ENCODE measurements around the gene PCCA.
A peak's percentile ranks its signal among the peaks of the same experiment; 100 is the strongest.
"Not testable (repeated sequence)": the region's sequence is repeated elsewhere in the genome, so short reads cannot be mapped to it uniquely, and the experiment has no call there.

The PCCA gene

DNA sequence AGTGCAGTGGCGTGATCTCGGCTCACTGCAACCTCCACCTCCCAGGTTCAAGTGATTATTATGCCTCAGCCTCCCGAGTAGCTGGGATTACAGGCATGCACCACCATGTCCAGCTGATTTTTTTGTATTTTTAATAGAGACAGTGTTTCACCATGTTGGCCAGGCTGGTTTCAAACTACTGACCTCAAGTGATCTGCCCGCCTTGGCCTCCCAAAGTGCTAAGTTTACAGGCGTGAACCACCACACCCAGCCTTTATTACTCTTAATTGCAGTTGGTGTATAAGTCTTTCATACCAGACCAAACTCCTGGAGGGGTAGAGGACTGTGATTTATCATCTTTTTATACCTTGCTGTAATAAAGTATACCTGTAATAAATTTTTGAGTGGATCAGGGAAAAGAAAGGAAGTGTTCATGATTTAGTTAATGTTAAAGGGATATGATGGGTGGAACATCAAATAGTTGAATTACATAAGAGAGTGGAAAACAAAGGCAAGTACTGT lies 52.6 kb downstream of the PCCA start:
- not testable (repeated sequence) for DNase-seq

DNA sequence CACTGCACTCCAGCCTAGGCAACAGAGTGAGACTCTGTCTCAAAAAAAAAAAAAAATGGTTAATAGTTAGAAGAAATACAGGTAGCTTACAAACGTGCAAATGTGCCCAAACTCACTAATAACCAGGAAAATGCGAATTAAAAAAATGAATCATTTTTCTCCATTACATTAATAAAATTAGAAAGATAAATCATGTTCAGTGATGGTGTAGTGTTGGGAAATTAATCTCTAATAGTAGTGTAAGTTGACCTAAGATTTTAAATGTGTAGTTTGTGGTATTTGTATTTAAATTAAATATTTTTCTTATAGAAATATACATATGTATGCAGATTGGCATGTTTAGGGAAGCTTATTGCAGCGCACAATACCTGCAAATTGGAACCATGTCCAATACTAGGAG lies 57.6 kb downstream of the PCCA start:
- DNase-seq = no peak

DNA sequence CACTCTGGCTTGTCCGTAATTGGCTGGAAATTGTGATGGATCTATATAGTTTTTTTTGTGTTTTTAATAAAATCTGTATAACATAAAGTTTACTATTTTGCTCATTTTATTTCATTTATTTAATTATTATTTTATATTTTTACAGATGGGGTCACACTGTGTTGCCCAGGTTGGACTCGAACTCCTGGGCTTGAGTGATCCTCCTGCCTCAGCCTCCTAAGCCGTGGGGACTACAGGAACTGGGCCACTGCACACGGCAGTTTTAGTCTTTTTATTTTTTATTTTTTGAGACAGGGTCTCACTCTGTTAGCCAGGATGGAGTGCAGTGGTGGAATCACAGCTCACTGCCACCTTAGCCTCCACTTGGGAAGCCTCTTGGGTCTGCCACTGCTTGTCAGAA lies 58.9 kb downstream of the PCCA start:
- no peak for DNase-seq

DNA sequence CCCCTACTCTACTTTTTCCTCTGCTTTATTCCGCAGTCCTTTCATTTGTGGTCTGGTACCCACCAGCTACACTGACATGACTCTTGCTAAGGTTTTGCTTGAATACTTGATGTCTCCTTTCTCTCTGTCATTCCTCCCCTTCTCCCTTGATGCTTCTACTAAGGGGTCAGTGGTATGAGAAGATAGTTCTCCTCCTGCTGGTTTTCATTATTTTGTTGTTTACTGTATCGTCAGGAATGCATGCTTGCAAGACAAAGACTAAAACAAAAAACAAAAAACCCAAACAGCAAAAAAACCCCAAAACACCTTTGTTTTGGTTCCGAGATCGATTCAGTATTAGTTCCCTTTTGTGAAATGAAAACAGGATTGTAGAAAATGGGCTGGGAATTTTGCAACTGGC lies 59.5 kb downstream of the PCCA start:
- no peak for DNase-seq

DNA sequence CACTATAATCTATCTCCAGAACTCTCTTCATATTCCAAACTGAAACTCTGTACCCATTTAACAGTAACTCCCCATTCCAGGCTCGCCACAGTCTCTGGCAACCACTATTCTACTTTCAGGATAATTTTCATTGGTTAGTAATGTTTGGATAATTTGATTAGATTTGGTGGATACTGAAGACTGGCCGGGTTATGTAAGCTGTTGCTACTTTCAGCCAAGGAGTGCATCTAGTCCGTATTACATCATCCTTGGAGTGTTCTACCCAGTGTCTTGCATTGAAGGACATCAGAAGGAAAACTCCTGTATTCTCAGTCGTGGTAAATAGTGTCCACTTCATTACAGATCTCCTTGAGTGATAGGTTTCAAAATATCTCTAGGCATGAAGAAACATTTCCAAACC lies 60.5 kb downstream of the PCCA start:
- DNase-seq = no peak

DNA sequence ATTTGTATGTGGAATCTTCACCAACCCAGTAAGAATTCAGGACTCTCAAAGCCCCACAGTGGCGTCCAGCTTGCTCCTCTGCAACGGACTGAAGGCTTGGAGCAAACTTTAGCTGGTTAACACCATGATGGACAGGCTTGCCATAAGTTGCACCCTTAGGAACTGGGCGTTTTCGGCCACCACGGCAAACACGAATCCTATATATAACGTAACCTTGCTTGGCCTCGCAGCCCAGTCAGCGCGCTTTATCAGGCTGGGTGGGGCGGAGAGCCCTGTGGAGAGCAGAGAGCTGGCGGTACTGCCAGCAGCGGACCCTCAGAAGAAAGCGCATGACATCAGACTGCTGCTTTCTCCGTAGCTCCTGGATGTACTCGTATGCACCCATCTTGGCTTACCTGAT lies 61.8 kb downstream of the PCCA start:
- not testable (repeated sequence) for DNase-seq

DNA sequence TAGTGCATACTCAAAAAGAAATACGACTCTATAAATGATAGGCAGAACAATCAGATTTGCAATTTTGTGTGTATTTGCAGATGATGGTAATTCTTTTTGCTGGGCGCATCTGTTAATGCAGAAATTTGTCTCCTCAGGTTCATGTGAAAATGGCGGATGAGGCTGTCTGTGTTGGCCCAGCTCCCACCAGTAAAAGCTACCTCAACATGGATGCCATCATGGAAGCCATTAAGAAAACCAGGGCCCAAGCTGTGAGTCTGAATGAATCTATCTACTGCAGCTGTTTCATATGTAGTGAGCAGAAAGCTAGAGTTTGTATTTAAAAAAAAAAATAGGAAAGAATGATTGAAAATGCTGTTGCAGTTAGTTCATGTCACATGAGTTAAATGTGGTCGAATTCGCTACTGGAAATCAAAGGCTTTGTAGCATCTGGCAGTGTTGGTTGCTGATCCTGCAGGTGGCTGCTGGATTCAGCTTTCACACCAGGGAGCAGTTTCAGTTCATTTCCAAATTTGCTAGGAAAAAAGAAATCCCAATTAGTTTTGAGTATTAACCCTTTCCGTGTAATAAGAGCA lies 66.0 kb downstream of the PCCA start:
- no peak for DNase-seq

DNA sequence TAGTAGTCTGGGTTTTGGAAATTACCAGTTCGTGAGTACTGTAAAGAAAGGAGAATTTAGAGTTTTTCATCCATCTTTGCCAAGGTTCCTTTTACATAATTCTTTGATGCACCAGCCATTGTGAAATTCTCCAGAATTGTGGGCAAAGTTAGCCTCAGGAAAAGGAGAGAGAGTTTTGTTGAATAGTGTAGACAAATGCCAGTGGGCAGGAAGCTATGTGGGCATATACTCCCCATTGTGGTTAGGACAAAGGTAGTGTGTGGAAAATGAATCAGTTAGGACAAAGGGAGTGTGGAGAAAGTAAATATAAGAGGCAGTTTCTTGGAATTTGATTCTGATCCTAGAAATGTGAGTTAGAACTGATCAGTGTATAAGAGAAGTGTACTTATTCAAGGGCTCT lies 67.9 kb downstream of the PCCA start:
- DNase-seq = peak; percentile 16

DNA sequence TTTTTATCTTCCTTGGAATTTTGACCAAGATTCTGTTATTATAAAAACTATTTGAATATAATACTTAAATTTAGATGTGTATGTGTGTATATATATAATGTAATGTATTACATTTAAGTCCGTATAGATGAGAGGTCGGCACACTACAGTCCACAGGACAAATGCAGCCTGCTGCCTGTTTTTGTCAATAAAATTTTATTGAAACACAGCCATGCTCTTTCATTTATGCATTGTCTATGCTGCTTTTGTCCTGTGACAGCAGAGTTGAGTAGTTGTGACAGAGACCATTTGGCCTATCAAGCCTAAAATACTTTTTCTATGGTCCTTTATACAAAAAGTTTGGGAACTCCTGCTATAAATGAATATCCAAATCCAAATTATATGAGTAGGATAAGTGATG lies 69.7 kb downstream of the PCCA start:
- no peak for DNase-seq

DNA sequence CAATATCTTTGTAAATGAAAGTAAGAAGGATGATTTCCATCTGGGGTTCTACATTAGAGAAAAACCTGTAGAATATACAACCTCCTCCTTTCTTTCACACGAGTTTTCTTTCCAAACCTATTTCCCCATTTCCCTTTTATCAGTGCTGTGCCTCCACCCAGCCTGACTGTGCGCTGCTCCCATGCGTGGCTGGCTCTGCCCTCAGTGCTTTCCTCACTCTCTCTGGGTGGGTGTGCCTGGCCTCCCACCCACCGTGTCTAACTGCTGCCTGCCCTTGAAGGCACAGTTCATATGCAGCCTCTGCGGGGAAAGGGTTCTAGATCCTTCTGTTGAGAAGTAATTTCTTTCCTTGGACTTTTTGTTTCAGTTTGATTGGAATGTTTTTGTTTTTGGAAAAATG lies 70.7 kb downstream of the PCCA start:
- DNase-seq = no peak

DNA sequence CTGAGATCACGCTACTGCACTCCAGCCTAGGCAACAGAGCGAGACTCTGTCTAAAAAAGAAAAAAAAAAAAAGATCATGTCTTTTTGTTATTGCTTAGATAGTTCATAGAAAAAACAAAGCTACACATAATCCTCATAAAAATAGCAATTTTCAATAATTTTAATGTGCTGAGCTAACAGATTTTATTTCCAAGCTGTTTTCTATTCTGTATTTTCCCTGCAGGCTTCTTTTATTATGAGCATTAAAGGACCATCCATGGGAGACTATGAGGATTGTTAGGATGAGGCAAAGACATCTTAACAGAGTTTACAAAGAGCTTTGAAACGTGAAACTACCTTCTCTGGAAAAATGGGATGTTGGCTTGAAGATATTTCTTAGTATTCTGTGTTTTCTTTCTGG lies 71.6 kb downstream of the PCCA start:
- DNase-seq = no peak

DNA sequence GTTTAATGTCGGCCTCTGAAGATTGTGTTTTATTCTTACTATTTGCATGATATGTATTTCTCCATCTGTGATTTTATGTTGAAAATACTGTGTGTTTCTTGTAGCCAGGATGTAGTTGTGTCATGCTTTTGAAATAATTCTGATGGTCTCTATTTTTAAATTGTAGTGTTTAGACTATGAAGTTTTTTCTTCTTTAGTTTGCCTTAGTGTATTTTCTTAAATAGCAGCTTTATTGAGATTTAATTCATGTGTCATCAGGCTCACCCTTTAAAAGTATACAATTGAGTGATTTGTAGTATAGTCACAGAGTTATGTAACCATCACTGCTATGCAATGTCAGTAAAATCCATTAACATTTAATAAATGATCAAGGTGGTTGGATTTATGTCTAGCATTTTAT lies 74.5 kb downstream of the PCCA start:
- DNase-seq = no peak

DNA sequence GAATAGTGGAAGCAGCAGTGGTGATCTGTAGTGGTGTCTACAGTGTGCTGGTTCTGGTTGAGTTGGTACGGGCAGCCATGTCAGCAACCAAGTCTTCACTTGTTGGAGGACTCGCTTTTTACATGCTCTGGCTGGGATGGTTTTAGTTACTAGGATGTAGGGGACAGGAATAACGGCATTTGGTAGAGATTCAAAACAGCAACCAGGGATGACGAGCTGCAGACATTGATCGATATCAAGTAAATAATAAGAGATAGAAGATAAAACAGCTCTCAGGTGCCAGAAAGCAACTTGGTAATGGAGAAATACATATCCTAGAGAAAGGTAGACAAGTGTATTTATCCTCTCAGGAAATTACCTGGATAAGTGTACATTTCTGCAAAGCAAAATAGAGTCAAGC lies 84.3 kb downstream of the PCCA start:
- no peak for DNase-seq

DNA sequence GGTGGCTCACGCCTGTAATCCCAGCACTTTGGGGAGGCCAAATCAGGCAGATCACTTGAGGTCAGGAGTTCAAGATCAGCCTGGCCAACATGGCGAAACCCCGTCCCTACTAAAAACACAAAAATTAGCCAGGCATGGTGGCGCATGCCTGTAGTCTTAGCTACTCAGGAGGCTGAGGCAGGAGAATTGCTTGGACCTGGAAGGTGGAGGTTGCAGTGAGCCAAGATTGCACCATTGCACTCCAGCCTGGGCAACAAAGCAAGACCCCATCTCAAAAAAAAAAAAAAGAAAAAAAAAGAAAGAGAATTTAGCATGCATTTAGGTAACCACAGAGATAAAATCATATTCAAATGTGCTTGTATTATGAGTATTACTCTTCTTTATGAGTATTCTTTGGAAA lies 85.6 kb downstream of the PCCA start:
- DNase-seq = not testable (repeated sequence)

DNA sequence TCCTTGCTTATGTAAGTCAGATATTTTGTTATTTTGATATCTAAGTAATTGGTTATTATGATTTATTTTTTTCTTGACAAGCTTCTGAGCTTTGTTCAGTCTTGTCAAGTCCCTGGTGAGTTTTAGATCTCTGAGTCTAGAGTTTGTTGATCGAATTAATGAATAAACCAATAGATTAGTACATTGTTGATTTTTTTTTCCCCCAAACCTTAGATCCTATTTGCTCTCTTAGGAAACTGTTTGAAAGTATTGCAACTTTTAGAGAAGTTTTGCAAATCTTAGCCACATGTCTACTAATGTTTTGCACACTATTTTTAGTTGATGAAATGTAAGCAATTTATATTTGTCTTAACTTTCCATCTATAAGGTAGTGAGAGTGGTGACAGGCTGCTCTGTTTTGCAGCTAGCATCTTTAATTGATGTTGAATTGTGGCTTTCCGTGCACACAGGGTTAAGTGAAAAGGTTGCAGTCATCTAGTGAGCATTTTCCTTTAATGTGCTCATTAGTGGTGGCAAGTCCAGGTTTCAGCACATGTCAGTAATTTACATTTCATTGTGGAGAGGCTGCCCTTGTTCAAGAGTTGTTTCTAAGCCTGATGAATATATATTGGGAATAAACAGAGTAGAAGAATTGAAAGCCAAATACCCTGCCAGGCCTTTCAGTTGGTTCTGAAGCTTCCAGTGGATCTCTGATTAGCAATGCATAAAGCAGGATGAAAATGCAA lies 86.3 kb downstream of the PCCA start:
- no peak for DNase-seq

DNA sequence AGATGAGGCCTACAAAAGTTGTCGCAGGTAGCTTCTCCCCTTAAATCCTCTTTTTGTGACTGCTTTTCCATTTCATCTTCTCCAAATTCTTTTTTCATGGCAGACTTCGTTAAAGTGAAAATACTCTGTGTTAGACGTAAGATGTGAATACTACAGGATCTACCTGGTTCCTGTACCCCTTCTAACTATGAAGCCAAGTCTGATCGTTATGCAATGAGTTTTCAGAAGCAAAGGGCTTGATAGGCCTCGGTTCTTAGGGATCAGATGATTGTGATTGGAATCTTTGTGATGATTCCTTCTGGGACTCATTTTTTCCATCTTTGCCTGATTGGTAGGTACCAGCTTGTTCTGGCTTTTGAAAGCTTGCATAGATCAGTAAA lies 86.9 kb downstream of the PCCA start:
- DNase-seq = no peak

DNA sequence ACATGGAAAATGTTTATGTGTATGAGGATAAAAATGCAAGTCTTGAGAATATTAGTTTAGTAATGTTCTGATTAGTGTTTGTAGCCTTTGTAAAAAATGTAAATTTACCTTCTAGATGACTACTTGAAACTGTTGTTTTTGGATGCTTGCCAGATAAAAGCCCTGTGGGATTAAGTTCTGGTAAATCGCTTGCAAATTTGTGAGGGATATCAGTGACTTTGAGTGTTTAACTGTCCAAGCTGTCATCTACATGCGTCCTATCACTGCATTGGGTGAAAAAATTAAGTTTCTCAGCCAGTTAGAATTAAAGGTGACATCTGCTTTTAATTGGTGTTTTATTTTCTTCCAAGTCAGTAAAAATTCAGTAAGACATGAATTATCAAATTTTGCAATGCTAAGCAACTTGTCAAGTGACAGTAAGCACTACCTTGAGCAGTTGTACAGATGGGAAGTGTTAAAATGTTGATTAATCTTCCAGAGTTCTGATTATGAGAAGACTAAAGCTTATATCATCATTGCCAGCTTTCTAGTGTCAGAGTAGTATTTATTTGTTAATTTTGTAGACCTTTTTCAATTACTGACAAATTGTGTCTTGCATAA lies 88.0 kb downstream of the PCCA start:
- DNase-seq = peak; percentile 6

DNA sequence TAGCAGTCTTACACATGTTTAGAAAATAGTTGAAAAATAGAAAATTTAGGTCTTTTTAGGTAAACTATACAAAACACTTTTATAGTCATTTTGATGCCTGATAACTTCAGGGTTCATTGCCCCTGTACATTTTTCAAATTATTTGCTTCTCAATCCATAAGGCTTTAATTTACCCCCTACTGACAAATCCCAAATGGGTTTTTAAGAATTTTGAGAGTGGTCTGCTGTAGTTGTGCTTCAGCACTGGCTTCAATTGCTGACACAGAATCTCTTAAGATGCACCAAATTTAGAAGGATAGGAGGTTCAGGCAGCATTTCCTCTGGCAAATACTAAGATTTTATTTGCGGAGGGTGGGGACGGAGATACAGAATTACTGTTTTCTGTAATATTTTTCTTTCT lies 89.4 kb downstream of the PCCA start:
- no peak for DNase-seq

DNA sequence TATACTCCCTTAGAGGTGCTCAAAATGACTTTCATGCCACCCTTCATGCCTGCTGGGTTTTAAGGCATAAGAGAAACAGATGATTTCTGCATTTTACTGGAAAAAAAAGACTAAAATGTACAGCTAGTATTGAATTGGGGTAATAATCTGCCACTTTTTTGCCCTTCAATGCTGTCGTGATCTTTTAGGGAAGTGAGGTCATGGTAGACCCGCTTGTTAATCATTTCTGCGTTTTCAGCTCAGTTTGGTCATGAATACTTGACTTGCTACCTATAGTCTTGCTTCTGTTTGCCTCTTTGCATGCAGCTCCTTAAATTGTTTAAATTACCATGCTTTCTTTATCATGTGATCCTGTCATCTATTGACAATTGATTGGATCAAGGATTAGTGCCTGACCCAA lies 90.4 kb downstream of the PCCA start:
- no peak for DNase-seq

DNA sequence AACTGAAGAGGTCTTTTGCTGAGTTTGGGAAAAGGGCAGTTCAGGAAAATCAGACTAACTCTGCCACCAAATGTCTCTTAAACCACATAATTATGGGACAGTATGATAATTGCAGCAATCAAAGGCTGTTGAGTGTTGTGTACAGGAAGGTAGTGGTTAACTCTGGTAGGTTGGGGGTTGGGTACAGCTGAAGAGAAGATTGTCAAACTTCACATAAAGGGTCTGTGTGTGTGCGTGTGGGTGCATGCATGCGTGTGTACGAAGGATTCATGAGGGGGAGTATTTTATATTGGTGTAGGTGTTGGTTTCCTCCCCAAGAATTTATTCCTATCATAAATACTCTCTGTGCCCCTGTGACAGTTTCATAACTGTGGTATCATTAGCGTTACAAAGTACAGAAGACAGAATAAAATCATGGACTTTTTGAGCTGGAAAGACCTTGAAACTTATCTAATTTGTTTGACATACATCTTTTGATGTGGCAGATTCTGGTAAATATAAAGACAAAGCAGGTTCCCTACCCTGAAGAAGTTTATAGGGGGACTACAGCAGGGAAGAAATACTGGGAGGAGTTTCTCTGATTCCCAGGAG lies 94.1 kb downstream of the PCCA start:
- DNase-seq = no peak

DNA sequence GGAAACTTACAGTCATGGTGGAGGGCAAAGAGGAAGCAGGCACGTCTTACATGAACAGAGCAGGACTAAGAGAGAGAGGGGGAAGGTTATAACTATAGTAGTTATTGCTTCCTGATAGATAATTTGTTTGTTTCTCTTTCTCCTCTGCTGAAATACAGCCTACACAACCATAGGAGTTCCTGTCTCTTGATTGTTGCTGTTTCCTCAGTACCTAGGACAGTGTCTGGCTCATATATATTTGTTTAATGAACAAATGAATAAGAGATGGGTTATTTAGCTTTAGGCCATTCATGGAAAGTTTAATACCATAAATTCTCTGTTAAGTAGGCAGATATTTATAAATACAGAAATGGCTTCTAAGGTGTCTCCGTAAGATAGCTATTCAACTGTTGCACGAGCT lies 95.2 kb downstream of the PCCA start:
- DNase-seq = no peak

DNA sequence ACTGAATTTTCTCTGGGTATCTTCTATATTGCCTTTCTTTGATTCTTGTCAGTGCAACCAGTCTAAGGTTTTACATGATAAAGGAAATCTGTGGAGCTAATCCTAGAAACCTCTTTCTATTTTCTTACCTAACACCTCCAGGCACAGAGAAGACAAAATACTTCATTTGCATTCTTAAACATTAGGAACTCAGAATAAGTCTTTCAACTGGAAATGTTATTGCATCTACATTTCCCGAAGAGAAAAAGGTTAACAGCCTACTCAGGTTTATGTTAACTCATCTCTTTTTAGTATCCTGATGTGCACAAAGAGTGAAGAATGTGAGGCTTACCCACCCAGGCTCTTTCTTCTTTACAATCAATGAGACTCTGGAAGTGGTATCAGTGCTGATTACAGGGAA lies 106.7 kb downstream of the PCCA start:
- DNase-seq = no peak

DNA sequence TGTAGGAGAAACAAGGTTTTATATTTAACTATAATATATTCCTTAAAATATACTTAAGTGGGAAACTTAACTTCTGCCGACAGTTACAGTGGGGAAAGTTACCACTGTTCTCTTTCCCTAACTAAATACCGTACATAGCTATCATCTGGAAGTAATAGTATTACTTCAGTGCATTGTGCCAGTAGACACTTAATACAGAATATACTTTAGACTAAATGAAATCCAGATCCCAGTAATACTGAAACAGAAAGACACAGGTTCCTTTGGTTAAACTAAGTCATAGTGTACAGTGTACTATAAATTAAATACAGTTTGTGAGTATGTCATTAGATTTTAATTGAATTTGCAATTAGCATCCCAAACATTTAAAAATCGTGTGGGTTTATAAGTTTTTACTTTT lies 107.5 kb downstream of the PCCA start:
- DNase-seq = no peak

DNA sequence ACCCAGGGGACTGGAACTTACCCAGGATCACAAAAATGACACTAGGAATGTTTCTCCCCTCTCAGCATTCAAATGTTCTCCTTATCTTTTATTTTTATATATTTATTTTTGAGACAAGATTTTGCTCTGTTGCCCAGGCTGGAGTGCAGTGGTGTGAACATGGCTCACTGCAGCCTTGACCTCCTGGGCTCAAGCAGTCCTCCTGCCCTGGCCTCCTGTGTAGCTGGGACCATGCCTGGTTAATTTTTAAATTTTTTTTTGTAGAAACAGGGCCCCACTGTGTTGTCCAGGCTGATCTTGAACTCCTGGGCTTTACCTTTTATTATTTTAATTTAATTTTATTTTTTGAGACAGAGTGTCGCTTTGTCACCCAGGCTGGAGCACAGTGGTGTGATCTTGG lies 108.2 kb downstream of the PCCA start:
- no peak for DNase-seq

Measured in EL (cell line).